NT2/D1 (cell line): Measurements from ENCODE around the gene BOC.

Source experiments
- SUZ12 ChIP-seq: IDR thresholded peaks from 2 replicates; pipeline ENCODE4 v1.6.1; 2011; ENCODE audit not compliant: insufficient read length, insufficient read depth; ENCODE audit errors: extremely low read depth
- YY1 ChIP-seq: IDR thresholded peaks from 2 replicates; pipeline ENCODE4 v1.6.1; 2011; ENCODE audit not compliant: insufficient read length, insufficient read depth
- ZNF274 ChIP-seq: IDR thresholded peaks from 2 replicates; pipeline ENCODE4 v1.6.1; 2011; ENCODE audit warnings: mild to moderate bottlenecking, low read depth, low read length

- TF ChIP-seq YY1 (no peak), ZNF274 (no peak), SUZ12 (no peak)
These were observed 82.0 kb downstream of the BOC start for GRCh38 chr3:113293348-113293747.
